Stomach (tissue), 9 donors: ENCODE measurements around the gene THADA. TPM values are rescaled to one million over a fixed set of nuclear protein-coding genes. Genes with fewer than 3 reads are reported as not detected.

Experiments
- DNase-seq, 2 donors: peaks; one replicate each; pipeline versions ENCODE4 v3.0.0 to v3.0.0-alpha.2; 2013 to 2019
- H3K27ac ChIP-seq, 5 donors: fragments of 200-600 bp in 4 of 5; sonication (generic) in 4 of 5; one replicate each; pipeline ENCODE4 v1.5.1; 2013 to 2019; ENCODE audit warnings: mild to moderate bottlenecking in 1 of 5, moderate library complexity in 1 of 5
- H3K27me3 ChIP-seq, 3 donors: fragments of 200-600 bp; sonication (generic); one replicate each; pipeline ENCODE4 v1.5.1; 2017 to 2019; ENCODE audit warnings: mixed run types in 1 of 3
- H3K36me3 ChIP-seq, 4 donors: fragments of 200-600 bp; sonication (generic); 1 replicate in 3 of 4; 2 replicates in 1 of 4; pipeline ENCODE4 v1.5.1; 2016 to 2019
- H3K4me1 ChIP-seq, 4 donors: fragments of 200-600 bp; sonication (generic); one replicate each; pipeline ENCODE4 v1.5.1; 2016 to 2019
- H3K4me3 ChIP-seq, 4 donors: fragments of 200-600 bp; sonication (generic) in 3 of 4; one replicate each; pipeline ENCODE4 v1.5.1; 2016 to 2019; ENCODE audit warnings: mild to moderate bottlenecking in 1 of 4
- H3K9me3 ChIP-seq, 4 donors: fragments of 200-600 bp; sonication (generic); one replicate each; pipeline ENCODE4 v1.5.1; 2016 to 2019
- EP300 ChIP-seq: sonication (generic); formaldehyde crosslinking; IDR thresholded peaks from one replicate; pipeline ENCODE4 v1.6.1; 2017; ENCODE audit warnings: antibody characterized with exemption
- POLR2A ChIP-seq, 4 donors: fragments of 450-650 bp; IDR thresholded peaks; one replicate each; pipeline ENCODE4 v1.6.1; 2016; ENCODE audit warnings: antibody characterized with exemption in 4 of 4, control low read depth in 2 of 4, mild to moderate bottlenecking in 1 of 4, moderate library complexity in 1 of 4
- POLR2AphosphoS5 ChIP-seq, 3 donors: sonication (generic); formaldehyde crosslinking; IDR thresholded peaks; one replicate each; pipeline ENCODE4 v1.6.1; 2016; ENCODE audit warnings: antibody characterized with exemption in 3 of 3
- WGBS, 5 donors: extraction: QIAGEN DNeasy Blood & Tissue Kit in 3 of 5; methylation state at CpG; one replicate each; pipeline versions ENCODE4 v1.1.5 to v1.1.7; 2013 to 2018; 5-methylcytosine and 5-hydroxymethylcytosine counted together
- intact Hi-C: fragments of 100-400 bp; cut with DNase I; formaldehyde crosslinking; loops from one replicate; pipeline ENCODE4 v1.15.1; 2023; ENCODE audit warnings: low total_unique reads
- polyA plus RNA-seq, 3 donors: library from polyadenylated mRNA; stranded (reverse); fragments of 200-250 nt; gene quantifications; one replicate each; pipeline ENCODE4 v1.2.3, GENCODE V29; 2013
- total RNA-seq, 5 donors: library from RNA; depleted of rRNA; stranded (reverse); fragments of >200 nt; gene quantifications; one replicate each; pipeline versions ENCODE4 v1.1.0 to v1.2.3, GENCODE V29; 2014 to 2016
- TF ChIP-seq, protein P1 (sequence below), 7 experiments: fragments of 450-650 bp in 4 of 7; fragments of 200-600 bp in 3 of 7; sonication (generic) in 3 of 7; IDR thresholded peaks; one replicate each; pipeline ENCODE4 v1.5.1; 2016 to 2019; ENCODE audit warnings: antibody characterized with exemption in 7 of 7, control low read depth in 2 of 7, mild to moderate bottlenecking in 1 of 7
- donor health status: healthy with polysubstance abuse.
- donor health status: Bipolar disorder and iron deficiency.
- donor health status: healthy.

THADA gene
- total and polyA plus RNA-seq, 8 donors, result 8.0 to 109 (median 31.9) TPM

DNA sequence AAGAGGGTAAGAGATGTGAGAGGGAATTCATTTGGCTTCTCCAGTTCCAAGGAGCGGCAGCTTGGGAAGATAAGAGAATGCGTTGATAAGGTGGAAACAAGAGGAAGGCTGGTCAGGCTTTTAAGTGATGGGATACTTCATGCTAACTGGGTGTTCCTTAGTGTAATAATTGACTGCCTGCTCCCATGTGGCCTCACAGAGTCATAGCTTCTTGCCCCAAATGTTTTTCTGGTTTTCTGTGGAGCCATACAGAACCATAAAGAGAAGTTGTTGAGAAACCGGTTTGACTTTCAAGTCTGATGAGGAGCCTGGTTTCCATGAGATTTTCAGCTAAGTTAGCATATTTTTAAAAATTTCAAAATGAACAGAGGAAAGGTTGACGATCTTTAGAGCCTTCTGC, 272.0 kb downstream of the THADA start:
- H3K27ac ChIP-seq, result peak overlapping the region in 4 of 5 donors; percentile 47 to 79 (median 66)

GRCh38 chr2:43321446-43321845, 274.4 kb downstream of the THADA start:
- DNase-seq, result no peak
- H3K36me3 ChIP-seq, result peaks cover 0 to 15% (median 10%) of the 10 kb centered on the region in 4 donors
- intact Hi-C loops, result no loop called here
- peaks cover 0 to 29% (median 6%) of the 10 kb centered on the region in 4 donors for H3K4me1 ChIP-seq
- no peak for TF ChIP-seq POLR2AphosphoS5 (IDR thresholded peaks at IDR 0.05)
- no peak for TF ChIP-seq POLR2A (IDR thresholded peaks at IDR 0.05)
- TF ChIP-seq, protein P1, sequence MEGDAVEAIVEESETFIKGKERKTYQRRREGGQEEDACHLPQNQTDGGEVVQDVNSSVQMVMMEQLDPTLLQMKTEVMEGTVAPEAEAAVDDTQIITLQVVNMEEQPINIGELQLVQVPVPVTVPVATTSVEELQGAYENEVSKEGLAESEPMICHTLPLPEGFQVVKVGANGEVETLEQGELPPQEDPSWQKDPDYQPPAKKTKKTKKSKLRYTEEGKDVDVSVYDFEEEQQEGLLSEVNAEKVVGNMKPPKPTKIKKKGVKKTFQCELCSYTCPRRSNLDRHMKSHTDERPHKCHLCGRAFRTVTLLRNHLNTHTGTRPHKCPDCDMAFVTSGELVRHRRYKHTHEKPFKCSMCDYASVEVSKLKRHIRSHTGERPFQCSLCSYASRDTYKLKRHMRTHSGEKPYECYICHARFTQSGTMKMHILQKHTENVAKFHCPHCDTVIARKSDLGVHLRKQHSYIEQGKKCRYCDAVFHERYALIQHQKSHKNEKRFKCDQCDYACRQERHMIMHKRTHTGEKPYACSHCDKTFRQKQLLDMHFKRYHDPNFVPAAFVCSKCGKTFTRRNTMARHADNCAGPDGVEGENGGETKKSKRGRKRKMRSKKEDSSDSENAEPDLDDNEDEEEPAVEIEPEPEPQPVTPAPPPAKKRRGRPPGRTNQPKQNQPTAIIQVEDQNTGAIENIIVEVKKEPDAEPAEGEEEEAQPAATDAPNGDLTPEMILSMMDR (IDR thresholded peaks at IDR 0.05), result no peak
- TF ChIP-seq EP300, result no peak
- no peak overlapping the region for H3K27ac ChIP-seq
- WGBS, 5 donors, result 92 to 100% (median 98%) methylated on average over 1 of the region's 1 CpG
- no peak overlapping the region for H3K4me3 ChIP-seq
- H3K9me3 ChIP-seq, result no peaks in the 10 kb centered on the region
- no peaks in the 10 kb centered on the region for H3K27me3 ChIP-seq

More for the DNA sequence above, 272.0 kb downstream of the THADA start:
- Histone ChIP-seq H3K9me3 (no peaks in the 10 kb centered on the region), H3K4me1 (peaks cover 0 to 42% (median 10%) of the 10 kb centered on the region in 4 donors), H3K4me3 (no peak overlapping the region), H3K36me3 (peaks cover 0 to 15% (median 10%) of the 10 kb centered on the region in 4 donors), H3K27me3 (no peaks in the 10 kb centered on the region)
- WGBS, 5 donors, result 83 to 94% (median 86%) methylated on average over 4 of the region's 4 CpGs
- intact Hi-C loops, result no loop called here
- TF ChIP-seq, protein P1 (IDR thresholded peaks at IDR 0.05), result no peak
- TF ChIP-seq POLR2A (IDR thresholded peaks at IDR 0.05) (no peak), POLR2AphosphoS5 (IDR thresholded peaks at IDR 0.05) (no peak), EP300 (no peak)
- no peak for DNase-seq

GRCh38 chr2:43319541-43319940, 276.3 kb downstream of the THADA start:
- H3K27me3 ChIP-seq, result no peaks in the 10 kb centered on the region
- TF ChIP-seq, protein P1 (IDR thresholded peaks at IDR 0.05), result no peak
- no peak for TF ChIP-seq EP300
- TF ChIP-seq POLR2AphosphoS5 (IDR thresholded peaks at IDR 0.05), result no peak
- TF ChIP-seq POLR2A (IDR thresholded peaks at IDR 0.05), result no peak
- 59 to 85% (median 77%) methylated on average over 2 of the region's 2 CpGs for WGBS, 5 donors
- H3K27ac ChIP-seq, result no peak overlapping the region
- peaks cover 0 to 30% (median 7%) of the 10 kb centered on the region in 4 donors for H3K4me1 ChIP-seq
- no peaks in the 10 kb centered on the region for H3K9me3 ChIP-seq
- H3K4me3 ChIP-seq, result no peak overlapping the region
- H3K36me3 ChIP-seq, result peaks cover 0 to 15% (median 10%) of the 10 kb centered on the region in 4 donors
- intact Hi-C loops, result no loop called here
- no peak for DNase-seq

DNA sequence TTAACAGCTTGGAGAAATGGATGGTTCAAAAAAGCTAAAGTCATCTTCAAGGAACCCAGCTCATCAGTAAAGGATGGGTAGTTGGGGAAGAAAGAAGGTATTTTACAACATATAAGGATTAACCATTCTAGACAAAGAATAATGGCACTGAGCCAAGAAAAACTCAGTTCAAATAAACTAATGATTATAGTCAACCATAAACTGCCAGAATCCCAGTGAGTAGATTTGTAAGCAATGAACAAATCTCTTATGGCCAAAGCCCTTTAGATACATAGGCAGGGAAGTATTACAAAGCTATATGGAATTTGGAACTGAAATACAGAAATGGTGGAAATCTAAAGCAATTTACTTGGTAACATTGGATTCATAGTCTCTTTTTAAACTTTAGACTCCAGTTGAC, 277.0 kb downstream of the THADA start:
- TF ChIP-seq, protein P1 (IDR thresholded peaks at IDR 0.05), result no peak
- TF ChIP-seq POLR2AphosphoS5 (IDR thresholded peaks at IDR 0.05), result no peak
- TF ChIP-seq POLR2A (IDR thresholded peaks at IDR 0.05), result no peak
- no peak for TF ChIP-seq EP300
- no peak overlapping the region for H3K4me3 ChIP-seq
- H3K27me3 ChIP-seq, result no peaks in the 10 kb centered on the region
- DNase-seq, result no peak
- H3K27ac ChIP-seq, result no peak overlapping the region
- H3K4me1 ChIP-seq, result peaks cover under 1 to 31% (median 9%) of the 10 kb centered on the region in 4 donors
- intact Hi-C loops, result no loop called here
- no peaks in the 10 kb centered on the region for H3K9me3 ChIP-seq
- H3K36me3 ChIP-seq, result peaks cover 0 to 15% (median 10%) of the 10 kb centered on the region in 4 donors
